GM12873 (cell line): ENCODE data around the gene CHCHD3.

ENCODE experiments used
- TF ChIP-seq, protein P1 (sequence below): IDR thresholded peaks from 2 replicates; pipeline ENCODE4 v1.5.1; 2012; ENCODE audit warnings: low read depth, mild to moderate bottlenecking, moderate library complexity, low read length, control low read depth; ENCODE audit not compliant: insufficient read depth; ENCODE audit errors: missing control alignments

Gene CHCHD3

DNA sequence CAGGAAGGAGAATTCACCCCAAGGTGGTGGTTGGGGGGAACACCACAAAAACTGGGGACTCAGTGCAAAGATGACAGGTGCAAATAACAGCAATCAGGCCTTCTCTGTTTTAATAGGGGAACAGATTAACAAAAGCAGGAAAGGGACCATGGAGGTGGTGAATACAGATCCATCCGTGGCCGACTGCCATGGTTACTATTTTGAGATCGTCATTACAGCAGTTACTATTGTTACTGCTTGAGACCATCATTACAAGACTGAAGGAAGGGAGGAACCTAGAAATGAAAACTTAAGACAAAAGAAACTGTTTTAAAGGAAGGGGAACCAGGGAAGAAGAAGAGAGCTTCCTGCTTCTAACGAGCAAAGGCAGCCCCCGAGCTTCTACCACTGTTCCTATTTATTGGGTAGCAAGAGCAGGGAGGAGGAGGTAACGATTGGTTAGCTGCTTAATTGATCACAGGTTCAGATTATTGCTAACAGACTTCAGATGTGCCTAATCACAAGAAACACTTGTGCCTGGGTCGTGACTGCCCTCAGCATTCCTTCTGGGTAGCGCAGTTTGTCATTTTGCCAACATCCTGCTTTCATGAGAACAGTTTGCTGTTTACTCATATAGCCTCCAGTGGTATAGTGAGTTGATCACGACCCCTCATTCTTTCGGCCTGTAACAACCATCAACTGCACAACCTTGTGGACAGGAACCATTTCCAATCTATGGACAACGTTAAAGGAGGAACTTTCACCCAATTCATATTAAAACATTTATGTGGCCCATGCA is 216.3 kb downstream of the CHCHD3 start:
- TF ChIP-seq, protein P1, sequence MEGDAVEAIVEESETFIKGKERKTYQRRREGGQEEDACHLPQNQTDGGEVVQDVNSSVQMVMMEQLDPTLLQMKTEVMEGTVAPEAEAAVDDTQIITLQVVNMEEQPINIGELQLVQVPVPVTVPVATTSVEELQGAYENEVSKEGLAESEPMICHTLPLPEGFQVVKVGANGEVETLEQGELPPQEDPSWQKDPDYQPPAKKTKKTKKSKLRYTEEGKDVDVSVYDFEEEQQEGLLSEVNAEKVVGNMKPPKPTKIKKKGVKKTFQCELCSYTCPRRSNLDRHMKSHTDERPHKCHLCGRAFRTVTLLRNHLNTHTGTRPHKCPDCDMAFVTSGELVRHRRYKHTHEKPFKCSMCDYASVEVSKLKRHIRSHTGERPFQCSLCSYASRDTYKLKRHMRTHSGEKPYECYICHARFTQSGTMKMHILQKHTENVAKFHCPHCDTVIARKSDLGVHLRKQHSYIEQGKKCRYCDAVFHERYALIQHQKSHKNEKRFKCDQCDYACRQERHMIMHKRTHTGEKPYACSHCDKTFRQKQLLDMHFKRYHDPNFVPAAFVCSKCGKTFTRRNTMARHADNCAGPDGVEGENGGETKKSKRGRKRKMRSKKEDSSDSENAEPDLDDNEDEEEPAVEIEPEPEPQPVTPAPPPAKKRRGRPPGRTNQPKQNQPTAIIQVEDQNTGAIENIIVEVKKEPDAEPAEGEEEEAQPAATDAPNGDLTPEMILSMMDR: no peak

DNA sequence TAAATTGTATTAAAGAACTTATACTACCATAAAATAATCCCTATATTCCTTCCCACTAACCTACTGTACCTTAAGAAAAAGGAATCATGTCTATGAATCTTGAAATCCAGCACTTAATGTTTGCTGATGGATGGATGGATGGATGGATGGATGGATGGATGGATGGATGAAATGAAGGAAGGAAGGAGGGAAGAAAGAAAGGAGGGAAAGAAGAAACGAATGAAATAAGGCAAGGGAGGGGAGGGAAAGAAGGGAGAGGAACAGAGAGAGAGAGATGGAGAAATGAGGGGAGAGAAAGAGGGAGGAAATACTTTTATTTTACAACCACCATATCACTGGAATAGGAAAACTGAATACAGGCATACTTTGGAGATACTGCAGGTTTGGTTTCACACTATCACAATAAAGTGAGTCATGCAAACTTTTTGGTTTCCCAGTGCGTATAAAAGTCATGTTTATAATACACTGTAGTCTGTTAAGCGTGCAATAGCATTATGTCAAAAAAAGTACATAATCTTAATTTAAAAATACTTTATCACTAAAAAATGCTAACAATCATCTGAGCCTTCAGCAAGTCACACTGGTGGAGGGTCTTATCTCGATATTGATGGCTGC is 219.8 kb downstream of the CHCHD3 start:
- TF ChIP-seq, protein P1: no peak

DNA sequence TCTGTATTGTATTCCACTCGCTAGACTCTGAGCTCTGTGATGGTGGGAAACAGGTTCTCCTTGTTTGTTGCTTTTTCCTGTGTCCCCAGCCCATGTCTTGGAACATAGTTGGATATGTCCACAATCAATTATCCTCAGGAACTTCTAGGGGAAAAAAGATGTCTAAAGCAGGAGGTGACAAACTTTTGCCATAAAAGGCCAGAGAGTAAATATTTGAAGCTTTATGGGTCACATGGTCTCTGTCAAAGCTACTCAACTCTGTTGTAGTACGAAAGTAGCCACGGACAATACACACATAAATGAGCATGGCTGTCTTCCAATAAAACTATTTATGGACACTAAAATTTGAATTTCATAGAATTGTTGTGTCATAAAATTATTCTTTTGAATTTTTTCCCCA is 220.5 kb downstream of the CHCHD3 start:
- TF ChIP-seq, protein P1: no peak

DNA sequence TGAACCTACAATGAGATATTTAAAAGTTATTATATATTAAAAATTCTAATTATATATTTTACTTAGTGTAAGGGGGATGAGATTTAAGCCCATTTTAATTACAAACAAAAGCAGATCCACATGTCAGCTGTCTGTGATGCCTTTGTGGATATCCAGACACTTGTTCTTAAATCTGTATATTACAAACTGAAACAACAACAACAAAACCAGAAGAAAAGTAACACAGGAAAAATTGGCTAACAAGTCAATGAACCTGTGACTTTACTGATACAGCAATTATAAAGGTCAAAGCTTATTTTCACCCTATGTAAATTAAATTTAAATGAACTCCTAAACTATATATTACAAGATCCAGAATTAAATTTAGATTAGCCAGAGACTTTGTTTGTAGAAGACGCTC is 222.7 kb downstream of the CHCHD3 start:
- TF ChIP-seq, protein P1: no peak

DNA sequence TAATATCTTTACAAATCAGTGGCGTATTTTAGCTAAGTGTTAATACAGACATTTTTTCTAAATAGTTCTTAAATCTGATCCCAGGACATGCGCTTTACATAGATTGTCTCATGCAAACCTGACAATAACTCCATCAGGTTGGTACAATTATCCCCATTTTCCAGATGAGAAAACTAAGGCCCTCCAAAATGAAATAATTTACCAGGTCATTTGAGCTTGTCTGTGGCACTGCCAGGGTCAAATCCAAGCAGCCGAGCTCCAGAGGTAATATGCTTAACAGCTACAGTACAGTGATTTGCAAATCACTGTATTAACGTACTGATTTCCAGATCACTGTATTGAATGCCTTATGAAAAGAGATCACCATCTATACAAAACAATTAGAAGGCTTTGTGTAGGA is 223.1 kb downstream of the CHCHD3 start:
- TF ChIP-seq, protein P1: no peak

DNA sequence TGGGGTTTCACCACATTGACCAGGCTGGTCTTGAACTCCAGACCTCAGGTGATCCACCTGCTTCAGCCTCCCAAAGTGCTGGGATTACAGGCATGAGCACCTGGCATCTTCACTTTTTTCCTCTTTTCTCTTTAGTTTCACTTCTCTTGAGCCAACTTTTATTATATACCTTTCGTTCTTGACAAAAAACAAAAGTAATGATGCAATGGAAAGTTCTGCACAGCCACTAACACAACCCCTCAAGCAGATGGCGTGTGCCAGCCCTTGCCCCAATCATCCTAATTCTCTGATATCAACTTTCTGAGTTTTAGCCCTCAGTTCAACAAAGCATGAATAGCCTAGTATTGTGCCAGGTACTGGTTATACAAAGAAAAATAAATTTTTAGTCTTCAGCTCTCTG is 223.6 kb downstream of the CHCHD3 start:
- TF ChIP-seq, protein P1: no peak

DNA sequence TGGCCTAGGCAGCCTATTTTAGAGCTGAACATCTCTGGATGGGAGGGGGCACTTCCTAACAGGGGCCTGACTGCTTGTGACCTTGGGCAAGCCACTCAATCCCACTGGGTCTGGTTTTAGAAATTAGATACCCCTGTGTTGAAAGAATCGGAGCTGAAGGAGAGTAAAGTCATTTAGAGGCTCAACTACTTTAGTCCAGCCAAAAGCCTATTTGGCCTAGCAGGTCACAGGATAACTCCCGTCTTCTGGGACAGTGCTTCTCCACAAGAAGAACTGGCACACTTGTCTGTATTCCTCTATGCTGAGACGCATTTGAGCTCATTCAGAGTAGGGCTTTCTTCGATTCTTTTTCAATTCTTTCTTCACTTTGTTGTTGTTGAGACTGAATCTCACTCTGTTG is 224.2 kb downstream of the CHCHD3 start:
- TF ChIP-seq, protein P1: no peak
